ENCODE measurements around the gene NKAIN2.

DNA sequence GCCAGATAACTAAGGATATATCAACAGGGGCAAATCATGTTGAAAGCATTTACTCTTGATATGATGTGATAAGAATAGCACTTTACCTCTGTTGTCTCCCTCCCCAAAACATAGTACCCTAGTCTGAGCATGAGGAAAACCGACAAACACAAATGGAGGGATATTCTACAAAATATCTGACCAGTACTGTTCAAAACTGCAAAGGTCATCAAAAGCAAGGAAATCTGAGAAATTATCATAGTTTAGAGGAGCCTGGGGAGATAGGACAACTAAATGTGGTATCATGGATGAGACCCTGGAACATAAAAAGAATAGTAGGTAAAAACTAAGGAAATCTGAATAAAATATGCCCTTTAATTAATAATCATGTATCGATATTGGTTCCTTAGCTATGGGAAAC, 675.2 kb downstream of the NKAIN2 start:
- TF ChIP-seq REST (IDR thresholded peaks at IDR 0.05; ENCODE audit: borderline replicate concordance) (no peak), REST (CRISPR knock-in tag; IDR thresholded peaks at IDR 0.05; ENCODE audit: low read depth) (no peak), EP300 (IDR thresholded peaks at IDR 0.05; ENCODE audit: low read length) (no peak), ZNF586 (CRISPR knock-in tag; conservative IDR thresholded peaks at IDR 0.05) (no peak), SIN3A (IDR thresholded peaks at IDR 0.05; ENCODE audit: borderline replicate concordance in 2 of 2, control insufficient read depth in 1 of 2, low read depth in 2 of 2, low read length in 2 of 2) (no peak)
